SKM-1 treated with dmso at 0.1 percent for 144 hours (cell line): ENCODE data around the gene NPHP3.
"Not testable (repeated sequence)": the region's sequence is repeated elsewhere in the genome, so short reads cannot be mapped to it uniquely, and the experiment has no call there.

Experiments
- DNase-seq: peaks from one replicate; lab custom pipeline; 2025; ENCODE audit not compliant: unreplicated experiment; lab: John Stamatoyannopoulos, UW

Gene NPHP3

GRCh38 chr3:132722165-132723023, at the start of gene NPHP3:
NPHP3 (minus strand) TSS chr3:132722409; CDS start chr3:132722355, 54 bp downstream.
- DNase-seq: peak; percentile 92

- DNase-seq: no peak
Observed at GRCh38 chr3:132758740-132759139, 36.5 kb upstream of the NPHP3 start.

DNA sequence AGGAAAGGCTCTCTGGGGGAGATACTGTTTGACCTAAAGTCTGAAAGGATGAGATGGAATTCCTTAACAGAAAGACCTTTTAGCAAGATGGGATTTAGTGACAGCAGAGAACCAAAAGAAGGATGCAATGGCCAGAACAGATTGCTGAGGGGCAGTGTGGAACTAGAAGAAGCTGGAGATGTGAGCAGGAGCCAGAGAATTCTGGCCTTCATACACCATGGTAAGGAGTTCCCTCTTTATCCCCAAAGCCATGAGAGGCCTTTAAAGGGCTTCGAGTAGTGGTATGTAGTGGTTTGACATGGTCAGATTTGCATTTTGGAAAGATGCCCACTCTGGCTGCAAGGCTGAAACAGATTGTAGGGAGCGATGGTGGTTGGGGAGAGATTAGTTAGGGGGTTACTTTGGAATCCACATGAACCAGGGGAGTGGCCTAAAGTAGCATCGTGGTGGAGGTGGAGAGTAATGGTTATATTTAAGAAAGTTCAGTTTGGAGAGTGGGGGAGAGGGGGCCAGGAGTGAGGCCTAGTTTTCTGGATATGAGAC, 34.0 kb upstream of the NPHP3 start:
- DNase-seq: no peak

- DNase-seq: no peak
Observed at GRCh38 chr3:132753946-132754345, 31.7 kb upstream of the NPHP3 start.

GRCh38 chr3:132749786-132750185, 27.6 kb upstream of the NPHP3 start:
- no peak for DNase-seq

- DNase-seq: not testable (repeated sequence)
Observed at GRCh38 chr3:132746720-132747119, 24.5 kb upstream of the NPHP3 start.

DNA sequence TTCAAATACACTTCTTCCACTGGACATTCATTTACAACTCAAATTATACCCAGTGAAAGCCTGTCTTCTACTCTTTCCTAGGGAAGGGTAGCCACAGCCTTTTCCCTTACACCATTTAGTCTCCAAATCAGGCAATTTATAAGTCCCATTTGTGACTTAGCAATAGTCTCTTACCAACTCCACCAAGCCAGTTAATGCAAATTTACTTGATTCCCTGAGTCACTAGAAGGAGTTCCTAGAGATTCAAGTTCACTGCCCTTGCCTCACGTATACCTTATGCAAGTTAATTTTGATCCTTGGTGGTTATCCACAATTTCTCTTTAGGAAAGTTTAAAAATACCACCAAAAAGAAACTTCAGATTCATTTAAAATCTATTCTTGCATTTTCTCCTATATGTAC, 16.1 kb upstream of the NPHP3 start:
- DNase-seq: no peak

- no peak for DNase-seq
Observed at GRCh38 chr3:132735589-132735988, 13.4 kb upstream of the NPHP3 start.

- DNase-seq: peak; percentile 26
Observed at GRCh38 chr3:132730891-132731580, 8.8 kb upstream of the NPHP3 start.

- DNase-seq: peak; percentile 59
Observed at GRCh38 chr3:132726341-132726823, 4.2 kb upstream of the NPHP3 start.

DNA sequence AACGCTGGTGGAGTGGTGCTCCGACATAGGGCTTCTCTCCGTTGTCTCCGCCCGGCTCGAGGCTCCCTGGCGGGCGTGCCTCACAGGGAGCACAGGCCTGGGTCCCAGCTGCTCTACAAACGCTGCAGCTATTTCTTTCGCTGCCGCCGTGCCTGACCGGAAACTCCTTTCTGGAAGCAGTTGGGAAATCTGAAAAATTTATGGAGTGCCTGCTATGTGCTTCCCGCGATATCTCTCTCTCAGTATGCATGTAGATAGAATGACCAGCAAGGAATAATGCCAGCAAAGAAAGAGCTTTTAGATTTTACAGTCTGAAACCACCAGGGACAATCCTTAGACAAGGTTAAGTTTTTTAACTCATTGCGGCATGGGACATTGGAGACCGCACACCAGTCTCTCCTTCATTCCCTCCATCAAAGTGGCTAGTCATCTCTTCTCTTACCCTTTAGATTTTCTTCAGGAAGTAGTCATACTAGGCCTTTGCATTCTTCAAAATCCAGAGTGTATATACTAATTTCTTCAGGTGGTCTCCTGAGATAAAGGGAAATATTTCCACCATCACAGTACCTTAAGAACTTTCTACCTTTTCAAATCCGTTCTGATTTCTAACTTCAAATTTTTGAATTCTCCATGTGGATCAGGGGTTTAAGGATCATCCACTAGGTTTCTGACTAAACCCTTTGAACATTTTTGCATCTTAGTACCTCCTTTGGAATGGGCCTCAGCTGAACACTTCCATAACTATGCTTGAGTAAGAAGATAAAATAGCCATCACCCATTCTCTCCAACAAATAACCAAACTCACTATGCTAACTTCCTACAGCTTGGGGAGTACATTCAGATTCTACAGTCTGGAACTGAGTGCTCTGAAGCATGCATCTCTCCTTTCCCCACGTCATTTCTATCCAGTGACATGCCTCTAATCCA, 1.1 kb upstream of the NPHP3 start:
- DNase-seq: no peak

DNA sequence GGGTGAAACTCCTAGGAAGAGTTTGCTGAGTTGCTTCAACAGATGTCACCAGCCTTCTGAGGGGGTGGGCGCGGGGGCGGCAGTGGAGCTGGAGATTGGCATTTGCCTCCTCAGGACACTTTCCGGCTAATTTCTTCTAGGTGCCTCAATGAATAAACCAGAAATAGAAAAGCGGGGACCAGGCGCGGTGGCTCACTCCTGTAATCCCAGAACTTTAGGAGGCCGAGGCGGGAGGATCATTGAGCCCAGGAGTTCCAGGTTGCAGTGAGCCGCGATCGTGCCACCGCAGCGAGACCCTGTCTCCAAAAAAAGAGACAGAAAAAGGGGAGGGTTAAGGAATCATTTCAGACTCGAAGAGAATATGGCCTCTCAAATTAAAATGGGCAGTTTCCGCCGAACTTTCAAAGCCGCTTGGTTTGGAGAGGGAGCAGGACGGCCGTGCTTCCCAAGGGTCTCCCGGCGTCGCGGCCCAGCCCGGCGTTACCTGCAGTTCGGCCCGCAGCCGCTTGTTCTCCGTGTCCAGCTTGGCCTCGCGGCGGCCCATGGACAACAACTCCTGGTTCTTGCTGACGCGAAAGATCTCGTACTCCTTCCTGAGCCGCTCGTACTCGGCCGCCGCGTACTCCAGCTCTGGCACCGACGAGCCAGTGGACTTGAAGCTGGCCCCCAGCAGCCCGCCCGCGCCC, 587 bp downstream of the NPHP3 start:
- peak; percentile 40 for DNase-seq

DNA sequence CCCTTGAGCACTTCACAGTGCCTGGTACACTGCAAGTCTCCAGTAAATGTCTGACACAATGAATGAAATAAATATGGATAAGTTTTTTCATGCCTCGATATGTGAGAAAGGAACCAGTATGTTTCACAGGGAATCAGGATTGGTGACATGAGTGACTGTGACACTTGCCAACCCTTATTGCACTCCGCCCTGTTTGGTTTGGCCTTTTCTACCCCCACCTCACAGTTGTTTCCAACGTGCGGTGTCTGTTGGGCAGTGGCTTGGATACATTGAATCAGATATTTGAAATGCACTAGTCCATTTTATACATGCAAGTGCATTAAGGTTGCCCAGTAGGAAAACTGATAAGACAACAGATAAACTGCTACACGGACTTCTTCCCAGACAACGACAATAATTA, 2.0 kb downstream of the NPHP3 start:
- no peak for DNase-seq

- DNase-seq: no peak
Observed at GRCh38 chr3:132716372-132716771, 5.8 kb downstream of the NPHP3 start.

DNA sequence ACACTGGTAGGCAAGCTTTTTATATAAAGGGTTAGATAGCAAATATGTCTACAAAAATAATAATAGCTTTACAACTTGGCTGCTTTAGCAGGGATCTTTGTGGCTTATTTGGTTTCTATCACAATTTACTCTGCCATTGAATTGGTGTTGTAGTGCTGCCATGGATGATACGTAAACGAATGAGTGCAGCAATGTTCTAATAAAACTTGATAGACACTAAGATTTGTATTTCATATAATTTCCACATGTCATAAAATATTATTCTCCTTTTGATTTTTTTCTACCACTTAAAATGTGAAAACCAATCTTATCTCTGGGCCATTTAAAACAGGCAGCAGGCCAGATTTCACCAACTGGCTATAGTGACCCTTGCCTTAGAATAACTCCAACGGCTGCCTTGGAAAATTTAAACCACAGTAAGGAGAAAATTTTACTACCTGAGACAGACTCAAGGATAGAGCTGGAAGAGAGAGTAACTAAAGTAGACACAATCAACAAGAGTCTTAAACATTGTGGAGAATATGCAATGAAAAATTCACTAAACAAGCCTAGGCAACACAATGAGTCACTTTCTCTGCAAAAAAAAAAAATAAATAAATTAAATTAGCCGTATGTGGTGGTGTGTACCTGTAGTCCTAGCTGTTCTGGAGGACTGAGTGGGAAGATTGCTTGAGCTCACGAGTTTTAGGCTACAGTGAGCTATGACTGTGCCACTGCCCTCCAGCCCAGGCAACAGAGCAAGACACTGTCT, 8.1 kb downstream of the NPHP3 start:
- no peak for DNase-seq

DNA sequence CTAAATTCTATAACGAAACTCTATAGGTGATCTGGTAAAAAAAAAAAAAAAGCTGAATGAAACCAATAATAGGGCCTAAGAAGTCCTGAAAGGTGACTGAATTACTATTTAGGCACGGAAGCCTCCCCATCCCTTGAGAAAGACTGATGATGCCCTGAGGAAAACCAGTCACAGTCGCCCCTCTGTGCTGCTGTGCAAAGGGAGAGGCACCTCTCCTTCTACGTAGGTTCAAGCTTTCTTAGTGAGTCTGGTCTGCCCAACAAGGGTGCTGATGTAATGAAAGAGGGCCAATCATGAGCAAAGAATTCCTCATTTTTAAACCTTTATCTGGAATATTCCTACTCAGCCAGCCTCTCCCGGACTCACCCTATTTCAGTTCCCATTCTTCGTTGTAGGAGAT, 11.9 kb downstream of the NPHP3 start:
- DNase-seq: no peak

DNA sequence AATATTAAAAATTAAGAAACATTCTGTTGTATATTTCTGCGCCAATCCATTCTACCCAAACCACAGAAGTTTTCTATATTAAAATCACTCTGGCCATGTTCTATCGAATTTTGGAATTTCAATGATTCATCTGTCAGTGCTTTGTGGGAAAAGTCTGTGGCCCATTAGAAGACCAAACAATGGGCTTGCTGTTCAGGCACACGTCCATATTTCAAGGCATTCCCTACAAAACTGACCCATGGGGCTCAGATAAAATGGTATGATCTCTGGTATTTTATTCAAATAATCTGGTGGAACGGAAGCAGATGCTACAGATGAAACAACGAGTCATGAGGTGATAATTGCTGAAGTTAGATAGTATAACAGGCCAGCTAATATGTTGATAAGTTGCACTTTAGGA, 12.4 kb downstream of the NPHP3 start:
- no peak for DNase-seq

- no peak for DNase-seq
Observed at GRCh38 chr3:132703733-132704132, 18.5 kb downstream of the NPHP3 start.

DNA sequence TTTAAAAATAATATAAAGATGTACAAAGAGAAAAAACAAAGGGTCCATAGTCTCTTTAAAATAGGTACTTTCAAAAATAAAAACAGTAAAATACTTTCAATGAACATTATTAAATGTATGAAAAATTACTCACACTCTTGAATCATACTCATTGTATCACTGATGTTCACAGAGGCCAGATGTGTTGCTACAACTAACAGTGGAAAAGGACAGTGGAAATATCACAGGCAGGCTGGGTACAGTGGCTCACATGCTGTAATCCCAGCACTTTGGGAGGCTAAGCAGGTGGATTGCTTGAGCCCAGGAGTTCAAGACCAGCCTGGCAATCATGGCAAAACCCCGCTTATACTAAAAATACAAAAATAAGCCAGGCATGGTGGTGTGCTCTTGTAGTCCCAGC, 26.8 kb downstream of the NPHP3 start:
- DNase-seq: no peak

GRCh38 chr3:132694991-132695390, 27.2 kb downstream of the NPHP3 start:
- no peak for DNase-seq
